Activated CD8-positive, alpha-beta memory T cell treated with anti-CD3 and anti-CD28 coated beads, Interleukin-2, amount 50 U/mL, for 48 hours (primary cell): ENCODE results near the gene C3.
"Not testable (repeated sequence)": the region's sequence is repeated elsewhere in the genome, so short reads cannot be mapped to it uniquely, and the experiment has no call there.

Source experiments
- DNase-seq: peaks from one replicate; pipeline ENCODE4 v3.0.0-alpha.2; 2020

C3 gene

DNA sequence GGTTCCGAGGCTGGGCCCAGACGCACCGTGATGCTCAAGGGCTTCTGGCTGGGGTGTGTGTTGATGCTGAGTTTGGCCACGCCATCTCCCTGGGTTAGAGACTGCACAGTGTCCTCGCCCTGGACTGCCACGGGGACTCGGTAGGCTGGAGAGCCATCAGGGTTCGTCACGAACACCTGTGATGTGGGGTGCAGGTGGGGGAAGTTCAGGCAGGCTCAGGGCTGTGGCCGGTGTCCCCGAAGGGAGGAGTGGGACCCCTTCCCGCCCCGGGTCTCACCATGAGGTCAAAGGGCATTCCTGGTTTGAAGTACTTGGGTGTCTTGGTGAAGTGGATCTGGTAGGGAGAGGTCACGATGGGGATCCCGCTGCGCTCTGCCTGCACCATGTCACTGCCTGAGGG is 8.2 kb downstream of the C3 start:
- no peak for DNase-seq

DNA sequence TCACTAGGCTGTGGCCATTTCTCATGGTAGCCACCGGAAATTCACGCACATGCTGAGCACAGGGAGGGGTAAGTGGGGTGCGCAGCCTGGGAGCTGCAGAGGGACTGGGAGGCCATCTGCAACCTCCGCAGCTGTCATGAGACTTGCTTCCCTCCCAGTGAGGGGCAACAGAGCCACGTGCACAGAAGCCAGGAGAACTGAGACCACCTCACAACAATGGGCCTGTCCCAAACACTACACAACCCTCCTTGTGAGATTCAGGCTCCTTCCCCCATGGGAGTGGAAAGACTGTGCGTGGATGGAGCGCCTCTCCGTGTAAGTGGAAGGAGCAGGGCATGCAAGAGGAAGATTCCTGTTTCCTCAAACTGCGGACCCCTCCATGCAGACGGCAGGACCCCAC is 8.8 kb downstream of the C3 start:
- DNase-seq, result no peak

DNA sequence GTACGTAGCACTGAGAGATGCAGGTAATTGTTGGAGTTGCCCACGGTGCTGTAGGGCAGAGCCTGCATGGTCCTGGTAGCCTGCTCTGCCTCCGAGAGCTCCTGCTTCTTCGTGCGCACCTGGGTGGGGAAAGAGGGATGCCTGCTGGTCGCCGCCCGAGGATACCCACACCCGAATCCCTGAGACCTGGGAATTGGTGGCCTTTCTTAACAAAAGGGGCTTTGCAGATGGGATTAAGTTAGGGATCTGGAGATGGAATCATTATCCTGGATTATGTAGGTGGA is 9.4 kb downstream of the C3 start:
- no peak for DNase-seq

DNA sequence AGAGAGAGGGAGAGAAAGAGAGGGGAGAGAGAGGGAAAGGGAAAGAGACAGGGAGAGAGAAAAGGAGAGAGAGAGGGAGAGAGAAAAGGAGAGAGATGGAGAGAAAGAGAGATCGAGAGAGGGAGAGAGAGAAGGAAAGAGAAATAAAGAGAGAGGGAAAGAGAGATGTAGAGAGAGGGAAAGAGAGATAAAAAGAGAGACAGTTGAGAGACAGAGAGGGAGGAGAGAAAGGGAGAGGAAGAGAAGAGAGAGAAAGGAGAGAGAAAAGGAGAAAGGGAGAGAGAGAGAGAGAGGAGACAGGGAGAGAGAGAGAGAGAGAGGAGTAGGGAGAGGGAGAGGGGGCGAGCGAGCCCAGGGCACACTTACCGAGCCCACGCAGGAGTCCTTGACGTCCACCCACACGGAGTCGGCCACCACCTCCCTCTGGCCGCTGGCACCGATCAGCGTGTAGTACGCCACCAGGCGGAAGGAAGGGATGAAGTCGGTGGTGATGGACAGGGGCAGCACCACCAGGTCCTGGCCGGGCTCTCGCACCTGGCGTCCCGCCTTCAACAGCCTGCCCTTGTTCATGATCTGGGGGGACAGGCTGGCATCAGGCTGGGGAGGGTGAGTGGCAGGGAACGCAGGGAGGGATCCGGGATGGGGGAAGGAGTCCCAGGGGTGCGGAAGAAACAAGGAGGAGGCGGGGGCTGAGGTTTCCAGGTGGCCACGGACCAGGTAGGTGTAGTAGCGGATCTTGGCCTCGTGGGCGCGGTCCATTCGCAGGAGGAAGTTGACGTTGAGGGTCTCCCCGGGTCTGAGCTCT is 10.0 kb downstream of the C3 start:
- DNase-seq, result no peak

DNA sequence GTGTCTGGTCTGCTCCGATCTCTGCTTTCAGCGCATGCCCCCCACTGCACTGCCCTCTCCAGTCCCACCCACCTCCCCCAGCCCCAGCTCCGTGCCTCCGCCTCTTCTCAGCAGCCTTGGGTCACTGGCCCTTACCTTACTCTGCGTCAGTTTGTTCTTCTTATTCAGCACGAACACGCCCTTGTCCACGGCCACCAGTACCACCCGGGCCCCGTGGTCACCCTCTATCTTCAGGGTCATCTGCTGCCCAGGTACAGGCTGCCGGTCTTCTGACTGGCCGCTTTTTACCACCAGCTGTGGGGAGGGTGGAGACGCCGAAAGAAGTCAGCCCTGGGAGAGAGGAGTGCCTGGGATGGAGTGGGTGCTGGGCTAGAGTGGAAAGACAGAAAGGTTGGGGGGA is 10.9 kb downstream of the C3 start:
- no peak for DNase-seq

DNA sequence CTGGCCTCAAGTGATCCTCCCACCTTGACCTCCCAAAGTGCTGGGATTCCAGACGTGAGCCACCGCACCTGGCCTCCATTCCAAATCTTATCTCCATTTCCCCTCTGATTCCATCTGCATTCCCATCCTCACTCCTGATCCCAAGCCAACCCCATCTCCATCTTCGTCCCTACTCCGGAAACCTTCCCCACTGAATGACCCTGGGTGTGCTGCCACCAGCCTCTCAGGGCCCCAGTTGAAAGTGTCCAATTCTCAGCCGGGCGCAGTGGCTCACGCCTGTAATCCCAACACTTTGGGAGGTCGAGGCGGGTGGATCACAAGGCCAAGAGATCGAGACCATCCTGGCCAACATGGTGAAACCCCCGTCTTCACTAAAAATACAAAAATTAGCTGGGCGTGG is 11.5 kb downstream of the C3 start:
- not testable (repeated sequence) for DNase-seq

DNA sequence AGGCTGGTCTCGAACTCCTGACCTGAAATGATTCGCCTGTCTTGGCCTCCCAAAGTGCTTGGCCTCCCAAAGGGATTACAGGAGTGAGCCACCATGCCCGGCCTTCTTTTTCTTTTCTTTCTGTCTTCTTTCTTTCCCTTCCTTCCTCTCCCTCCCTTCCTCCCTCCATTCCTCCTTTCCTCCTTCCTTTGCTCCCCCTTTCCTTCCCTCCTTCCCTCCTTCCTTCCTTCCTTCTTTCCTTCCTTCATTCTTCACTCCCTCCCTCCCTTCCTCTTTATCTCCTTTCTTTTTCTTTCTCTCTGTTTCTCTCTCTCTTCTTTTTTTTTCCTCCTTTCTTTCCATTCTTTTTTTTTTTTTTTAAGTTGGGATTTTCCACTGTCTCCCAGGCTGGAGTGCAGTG is 12.1 kb downstream of the C3 start:
- no peak for DNase-seq

DNA sequence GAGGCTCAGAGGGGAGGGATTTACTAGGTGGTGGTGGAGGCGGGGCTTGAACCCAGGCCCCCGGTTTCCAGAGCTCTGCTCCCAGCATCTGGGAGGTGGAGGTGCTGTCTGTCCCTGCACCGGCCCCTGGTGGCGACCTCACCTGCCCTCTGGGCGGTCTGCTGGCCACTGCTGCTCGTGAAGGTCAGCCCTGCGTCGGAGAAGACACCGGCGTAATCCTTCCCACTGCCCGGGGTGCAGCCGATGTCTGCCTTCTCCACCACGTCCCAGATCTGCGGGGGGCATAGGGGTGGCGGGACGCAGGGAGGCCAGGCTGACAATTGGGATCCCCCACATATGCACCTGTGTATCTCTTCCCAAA is 12.8 kb downstream of the C3 start:
- DNase-seq, result no peak

DNA sequence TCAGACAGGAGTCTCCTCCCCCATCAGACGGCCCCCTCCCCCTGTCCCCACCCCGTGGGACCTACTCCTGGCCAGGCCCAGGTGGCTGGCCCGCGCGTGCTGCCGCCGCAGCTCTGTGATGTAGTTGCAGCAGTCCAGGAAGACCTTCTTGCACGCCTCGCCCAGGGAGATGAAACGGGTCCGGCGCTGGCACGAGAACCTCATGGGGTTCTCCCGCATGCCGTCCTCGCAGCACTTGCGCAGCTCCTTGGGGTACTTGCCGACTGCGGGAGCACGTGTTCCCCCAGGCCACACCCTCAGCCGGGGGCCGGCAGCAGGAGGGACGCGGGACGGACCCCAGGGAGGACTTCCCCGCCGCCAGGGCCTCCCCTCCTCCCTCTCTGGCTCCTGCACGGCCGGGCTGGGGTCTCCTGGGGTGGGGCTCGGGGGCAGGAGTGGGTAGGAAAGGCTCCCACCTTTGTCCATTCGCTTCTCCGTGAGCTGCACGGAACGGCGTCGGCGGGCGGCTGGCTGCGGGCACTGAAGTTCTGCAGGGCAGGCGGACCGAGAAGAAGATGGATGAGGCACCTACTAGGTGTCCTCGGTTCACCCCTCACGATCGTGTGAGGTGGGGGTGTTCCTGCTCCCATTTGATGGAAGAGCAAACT is 13.3 kb downstream of the C3 start:
- no peak for DNase-seq

DNA sequence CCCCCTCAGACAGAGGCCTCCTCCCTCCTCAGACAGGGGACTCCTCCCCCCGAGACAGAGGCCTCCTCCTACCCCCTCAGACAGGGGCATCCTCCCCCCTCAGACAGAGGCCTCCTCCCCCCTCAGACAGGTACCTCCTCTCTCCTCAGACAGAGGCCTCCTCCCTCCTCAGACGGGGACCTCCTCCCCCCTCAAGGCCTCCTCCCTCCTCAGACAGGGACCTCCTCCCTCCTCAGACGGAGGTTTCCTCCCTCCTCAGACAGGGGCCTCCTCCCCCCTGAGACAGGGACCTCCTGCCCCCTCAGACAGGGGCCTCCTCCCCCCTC is 13.9 kb downstream of the C3 start:
- no peak for DNase-seq

DNA sequence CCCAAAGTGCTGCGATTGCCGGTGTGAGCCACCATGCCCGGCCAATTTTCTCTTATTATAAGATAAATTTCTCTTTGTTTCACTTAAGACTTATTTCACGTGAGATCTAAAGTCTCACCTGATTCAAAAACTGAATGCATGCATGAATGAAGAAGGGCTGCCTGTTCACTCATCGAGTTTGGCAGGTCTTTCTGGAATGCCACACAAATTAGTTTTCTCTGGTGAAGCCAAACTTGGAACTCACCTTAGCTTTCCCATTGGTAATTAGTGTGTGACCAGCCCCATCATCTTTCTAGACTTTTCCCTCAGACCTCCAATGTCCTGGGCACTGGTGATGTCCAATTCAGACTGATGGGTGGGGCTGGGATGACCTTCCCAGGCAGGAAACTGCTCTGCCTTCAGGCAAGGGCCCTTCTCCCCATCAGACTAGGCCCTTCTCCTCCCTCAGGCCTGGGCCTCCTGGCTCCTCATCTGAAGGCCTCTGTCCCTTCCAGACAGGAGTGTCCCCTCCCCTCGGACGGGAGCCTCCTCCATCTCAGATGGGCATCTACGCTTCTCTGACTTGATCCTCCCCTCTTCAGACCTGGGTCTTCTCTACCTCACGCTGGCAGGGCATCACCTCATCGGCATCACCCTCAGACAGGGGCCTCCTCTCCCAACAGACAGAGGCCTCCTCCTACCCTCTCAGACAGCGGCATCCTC is 14.4 kb downstream of the C3 start:
- DNase-seq, result no peak

DNA sequence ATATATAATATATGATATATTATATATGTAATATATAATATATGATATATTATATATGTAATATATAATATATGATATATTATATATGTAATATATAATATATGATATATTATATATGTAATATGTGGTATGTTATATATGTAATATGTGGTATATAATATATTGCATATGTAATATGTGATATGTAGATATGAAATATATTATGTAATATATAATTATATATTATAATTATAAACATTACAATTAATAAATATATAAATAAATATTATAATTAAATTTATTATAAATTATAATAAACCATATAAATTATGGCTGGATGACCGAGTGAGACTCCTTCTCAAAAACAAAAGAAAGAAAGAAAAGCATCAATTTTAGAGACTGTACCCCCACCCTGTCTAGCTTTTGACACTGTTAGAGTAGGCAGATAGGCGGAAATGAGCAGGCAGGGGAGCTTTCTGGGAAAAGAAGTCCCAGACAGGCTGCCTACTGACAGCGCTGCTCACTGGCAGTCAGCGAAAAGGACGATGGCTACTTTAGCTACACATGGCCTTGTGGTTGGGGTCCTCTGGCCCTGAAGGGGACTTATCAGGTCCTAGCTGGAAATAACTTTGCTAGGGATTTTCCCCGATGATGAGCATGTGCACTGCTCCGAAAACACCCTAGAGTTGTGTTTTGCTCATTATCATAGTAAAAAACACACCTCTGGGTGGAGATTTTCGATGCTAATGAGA is 19.7 kb downstream of the C3 start:
- no peak for DNase-seq

DNA sequence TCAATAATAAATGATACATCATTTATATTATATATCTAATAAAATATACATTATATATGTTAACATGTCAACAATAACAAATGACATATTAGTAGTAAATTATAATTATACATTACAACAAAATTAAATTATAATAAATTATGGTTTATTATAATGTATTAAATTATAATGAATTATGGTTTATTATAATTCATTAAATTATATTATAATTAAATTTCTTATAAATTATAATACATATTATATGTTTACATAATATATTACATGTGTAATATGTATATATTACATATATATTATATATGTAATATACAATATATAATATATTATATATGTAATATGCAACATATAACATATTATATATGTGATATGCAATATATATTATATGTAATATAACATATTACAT is 20.5 kb downstream of the C3 start:
- no peak for DNase-seq

DNA sequence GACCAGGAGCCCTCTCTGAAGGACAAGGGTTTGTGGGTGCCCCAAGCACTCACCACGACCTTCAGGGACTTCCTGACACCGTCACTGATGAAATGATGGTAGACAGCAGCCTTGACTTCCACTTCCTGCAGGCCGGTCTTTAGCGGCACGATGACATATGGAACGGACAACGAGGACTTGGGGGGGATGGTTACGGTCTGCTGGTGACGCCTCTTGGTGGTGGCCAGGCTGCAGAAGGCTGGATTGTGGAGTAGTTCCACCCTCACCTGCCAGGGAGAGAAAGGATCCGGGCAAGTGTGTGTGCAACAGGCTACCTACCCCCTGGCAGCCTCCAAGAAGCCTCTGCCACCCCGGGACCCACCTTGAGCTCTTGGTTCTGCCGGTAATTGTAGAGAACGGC is 23.2 kb downstream of the C3 start:
- DNase-seq, result no peak

DNA sequence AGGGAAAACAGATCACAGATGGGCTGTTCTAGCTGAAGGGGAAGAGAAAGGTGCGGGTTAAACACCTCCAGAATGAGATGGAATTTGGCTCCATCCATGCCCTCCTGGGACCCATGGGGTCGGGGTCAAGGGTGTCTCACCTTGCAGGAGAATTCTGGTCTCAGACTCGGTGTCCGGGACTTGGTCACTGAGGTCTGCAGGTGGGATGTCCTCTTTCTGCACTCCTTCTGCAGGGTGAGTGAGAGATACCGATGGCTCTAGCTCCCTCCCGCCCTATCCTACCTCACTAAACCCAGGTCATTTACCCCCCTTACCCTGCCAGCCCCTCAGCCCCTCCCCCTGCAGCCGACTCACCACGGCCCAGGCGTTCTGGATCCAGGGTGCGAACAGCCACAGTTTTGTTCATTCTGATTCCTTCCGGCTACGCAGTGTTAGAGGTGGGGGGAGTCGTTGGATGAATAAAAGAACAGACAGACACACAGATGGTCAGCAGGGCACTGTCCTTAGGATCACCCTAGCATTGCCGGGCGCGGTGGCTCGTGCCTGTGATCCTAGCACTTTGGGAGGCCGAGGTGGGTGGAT is 24.1 kb downstream of the C3 start:
- no peak for DNase-seq

DNA sequence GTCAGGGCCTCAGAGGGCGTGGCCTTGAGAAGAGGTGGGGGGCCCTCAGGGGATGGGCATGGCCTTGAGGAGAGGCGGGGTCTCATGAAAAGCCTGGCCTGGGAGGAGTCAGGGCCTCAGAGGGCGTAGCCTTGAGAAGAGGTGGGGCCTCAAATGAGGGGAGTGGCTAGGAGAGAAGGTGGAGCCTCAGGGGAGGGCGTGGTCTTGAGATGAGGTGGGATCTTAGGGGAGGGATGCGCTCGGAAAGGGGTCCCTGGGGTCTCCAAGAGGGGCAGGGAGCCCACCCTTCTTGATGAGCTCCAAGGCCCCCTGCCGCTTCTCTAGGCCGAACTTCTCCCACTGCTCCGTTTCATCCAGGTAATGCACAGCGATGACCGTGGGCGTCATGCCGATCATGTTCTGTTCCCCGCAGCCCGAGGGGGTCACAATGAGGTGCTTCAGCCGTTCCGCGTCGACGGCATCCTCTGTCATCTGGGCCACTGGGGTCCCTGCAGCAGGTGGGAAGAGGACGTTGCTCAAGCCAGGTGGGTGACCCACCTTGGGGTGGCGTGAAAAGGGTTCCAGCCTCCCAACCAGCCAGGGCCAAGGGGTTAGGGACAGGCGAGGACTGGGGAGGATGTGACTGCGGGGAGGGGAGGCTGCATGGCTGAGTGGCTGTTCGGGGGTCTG is 26.2 kb downstream of the C3 start:
- DNase-seq, result no peak

DNA sequence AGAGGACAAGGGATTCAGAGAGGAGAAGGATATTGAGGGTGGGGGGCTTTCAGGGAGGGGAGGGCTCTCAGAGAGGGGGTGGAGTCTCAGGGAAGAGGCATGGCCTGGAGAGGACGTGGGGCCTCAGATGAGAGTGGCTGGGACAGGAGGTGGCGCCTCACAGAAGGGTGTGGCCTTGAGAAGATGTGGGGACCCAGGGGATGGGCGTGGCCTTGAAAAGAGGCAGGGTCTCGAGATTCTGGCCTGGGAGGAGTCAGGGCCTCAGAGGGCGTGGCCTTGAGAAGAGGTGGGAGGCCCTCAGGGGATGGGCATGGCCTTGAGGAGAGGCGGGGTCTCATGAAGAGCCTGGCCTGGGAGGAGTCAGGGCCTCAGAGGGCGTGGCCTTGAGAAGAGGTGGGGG is 26.8 kb downstream of the C3 start:
- no peak for DNase-seq

DNA sequence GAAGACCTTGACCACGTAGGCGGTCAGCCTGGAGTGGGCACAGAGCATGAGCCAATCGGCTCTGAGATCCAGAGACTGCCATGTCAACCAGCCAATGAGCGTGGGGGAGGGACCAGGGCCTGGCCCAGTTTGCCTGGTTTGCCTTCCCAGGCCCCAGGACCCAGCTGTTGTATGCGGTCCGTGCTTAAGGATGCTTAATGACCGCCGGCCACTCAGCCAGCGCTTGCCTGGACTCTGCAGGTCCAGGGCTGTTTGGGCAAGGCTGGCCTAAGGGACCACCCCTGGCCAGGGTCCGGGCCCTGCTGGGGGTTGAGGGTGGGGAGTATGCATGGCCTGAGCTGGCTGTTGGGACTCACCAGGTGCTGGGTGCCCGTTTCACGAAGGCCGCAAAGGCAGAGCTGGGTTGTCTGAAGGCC is 27.4 kb downstream of the C3 start:
- DNase-seq, result no peak

DNA sequence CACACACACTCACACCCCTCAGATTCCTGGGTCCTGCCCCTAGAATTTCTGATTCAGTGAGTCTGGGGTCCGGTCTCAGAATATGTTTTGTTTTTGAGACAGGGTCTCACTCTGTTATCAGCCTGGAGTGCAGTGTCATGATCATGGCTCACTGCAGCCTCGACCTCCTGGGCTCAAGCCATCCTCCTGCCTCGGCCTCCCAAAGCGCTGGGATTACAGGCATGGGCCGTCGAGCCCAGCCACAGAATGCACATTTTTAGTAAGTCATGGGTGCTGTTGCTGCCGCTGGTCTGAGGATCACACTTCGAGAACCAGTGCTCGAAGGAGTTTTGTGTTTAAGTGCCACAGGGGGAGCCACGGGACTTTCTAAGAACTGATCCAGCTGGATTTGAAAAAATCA is 28.4 kb downstream of the C3 start:
- DNase-seq, result no peak

DNA sequence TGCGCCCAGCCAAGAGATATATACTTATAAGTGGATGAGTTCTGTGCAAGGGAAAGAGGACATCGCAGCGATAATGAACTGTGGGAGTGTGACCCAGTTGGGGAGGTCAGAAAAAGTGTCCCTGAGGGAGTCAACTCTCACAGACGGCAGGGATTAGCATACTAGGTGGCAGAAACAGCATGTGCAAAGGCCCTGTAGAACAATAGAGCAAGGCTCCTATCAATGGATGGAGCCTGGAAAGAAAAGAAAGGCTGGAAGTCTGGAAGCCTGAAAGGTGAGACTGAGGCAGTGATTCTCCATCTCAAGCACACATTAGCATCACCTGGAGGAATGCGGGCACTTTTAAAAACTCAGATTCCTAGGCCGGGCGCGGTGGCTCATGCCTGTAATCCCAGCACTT is 29.1 kb downstream of the C3 start:
- DNase-seq, result no peak

DNA sequence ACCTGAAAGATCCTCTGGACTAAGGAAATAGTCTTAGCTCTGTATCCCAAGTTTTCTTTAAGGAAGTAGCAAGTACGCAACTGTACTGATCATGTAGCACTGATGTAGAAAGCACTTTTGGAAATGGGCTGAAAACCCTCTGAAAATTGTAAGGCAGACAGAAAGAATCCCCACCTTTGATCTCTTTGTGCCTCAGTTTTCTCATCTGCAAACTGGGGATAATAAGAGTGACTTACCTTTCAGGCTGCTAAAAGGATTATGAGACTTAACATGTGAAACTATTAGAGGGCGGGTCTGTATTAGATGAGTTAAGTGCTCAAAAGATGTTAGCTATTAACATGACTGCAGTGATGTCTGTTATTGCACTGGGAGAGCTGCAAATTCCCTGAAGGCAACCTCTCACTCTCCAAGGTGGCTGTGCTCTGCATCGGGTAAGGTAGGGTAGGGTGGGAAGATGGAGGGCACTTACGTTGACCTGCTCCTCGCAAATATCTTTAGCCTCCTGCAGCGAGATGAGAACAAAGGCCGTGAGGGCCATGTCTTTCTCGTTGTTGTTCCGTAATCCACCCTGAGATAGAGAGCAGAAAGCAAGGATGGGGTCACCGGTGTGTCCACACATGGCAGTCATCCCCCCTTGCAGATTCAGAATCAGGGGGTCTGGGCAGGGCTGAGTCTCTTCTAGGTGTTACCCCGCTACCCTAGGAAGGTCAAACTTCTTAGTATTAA is 30.1 kb downstream of the C3 start:
- no peak for DNase-seq

DNA sequence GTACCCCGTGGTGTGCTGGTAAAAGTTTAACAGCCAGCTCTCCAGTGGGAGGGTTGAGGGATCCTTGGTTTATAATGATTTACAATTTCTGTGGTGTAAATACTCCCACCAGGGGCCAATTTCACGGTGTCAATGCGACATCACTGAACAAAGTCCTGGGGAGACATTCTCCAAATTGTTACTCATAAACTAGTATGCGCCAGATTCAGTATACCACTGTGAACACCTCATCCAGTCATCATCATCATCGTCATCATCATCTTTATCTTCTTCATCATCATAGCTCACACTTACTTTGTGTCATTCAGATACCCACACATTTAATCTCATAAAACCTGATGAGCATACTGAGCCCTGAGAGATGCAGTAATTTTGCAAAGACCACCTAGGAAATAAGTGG is 33.3 kb downstream of the C3 start:
- DNase-seq, result no peak

DNA sequence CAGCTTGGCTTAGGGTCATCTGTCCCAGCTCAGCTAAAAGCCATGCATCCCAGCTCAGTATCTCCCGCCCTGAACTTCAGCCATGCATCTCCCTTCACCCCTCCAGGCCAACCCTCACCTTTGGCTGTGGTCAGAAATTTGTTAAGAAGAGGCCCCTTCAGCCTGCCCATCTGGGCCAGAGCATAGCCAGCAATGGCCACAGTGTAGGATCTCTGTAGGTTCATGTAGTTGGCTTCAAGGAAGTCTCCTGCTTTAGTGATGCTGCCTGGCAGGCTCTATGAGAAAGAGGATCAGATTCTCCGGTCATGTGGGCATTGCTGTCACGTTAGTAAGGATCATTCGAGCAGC is 33.8 kb downstream of the C3 start:
- DNase-seq, result no peak
